Neural cell (in vitro differentiated cells): ENCODE results near the gene RASSF9. TPM values are rescaled to one million over a fixed set of nuclear protein-coding genes. Genes with fewer than 3 reads are reported as not detected.

Experiments used
- H2AFZ ChIP-seq: fragments of 200-600, 300-800 bp; sonication (generic), shearing (Covaris generic); 2 replicates; pipeline ENCODE4 v1.6.0; 2014; ENCODE audit warnings: low read depth, mild to moderate bottlenecking, antibody characterized with exemption, low read length, moderate library complexity
- H3F3A ChIP-seq: fragments of 200-600 bp; shearing (Covaris generic); 2 replicates; pipeline ENCODE4 v1.6.1; 2016; ENCODE audit warnings: mild to moderate bottlenecking, moderate library complexity, mixed read lengths, antibody characterized with exemption, low read length; ENCODE audit not compliant: insufficient read depth, poor library complexity, severe bottlenecking
- H3K27ac ChIP-seq: fragments of 200-600, 300-800 bp; sonication (generic), shearing (Covaris generic); 2 replicates; pipeline ENCODE4 v1.5.1; 2014; ENCODE audit warnings: mild to moderate bottlenecking, low read length, moderate library complexity
- H3K27me3 ChIP-seq: fragments of 300-800, 200-600 bp; sonication (generic), shearing (Covaris generic); 2 replicates; pipeline ENCODE4 v1.6.0; 2014; ENCODE audit warnings: mild to moderate bottlenecking, low read depth, low read length, moderate library complexity; ENCODE audit not compliant: insufficient read depth
- H3K36me3 ChIP-seq: fragments of 300-800, 200-600 bp; sonication (generic), shearing (Covaris generic); 2 replicates; pipeline ENCODE4 v1.5.1; 2014; ENCODE audit warnings: mild to moderate bottlenecking, antibody characterized with exemption, low read length, moderate library complexity; ENCODE audit not compliant: insufficient read depth
- H3K4me2 ChIP-seq: fragments of 300-800, 200-600 bp; sonication (generic), shearing (Covaris generic); 2 replicates; pipeline ENCODE4 v1.6.0; 2014; ENCODE audit warnings: mild to moderate bottlenecking, low read length
- H3K4me3 ChIP-seq: fragments of 300-800, 200-600 bp; sonication (generic), shearing (Covaris generic); 2 replicates; pipeline ENCODE4 v1.5.1; 2014; ENCODE audit warnings: mild to moderate bottlenecking, low read length, moderate library complexity
- H3K79me2 ChIP-seq: fragments of 200-600 bp; shearing (Covaris generic); replicated peaks from 2 replicates; pipeline ENCODE4 v1.6.0; 2014; ENCODE audit warnings: mild to moderate bottlenecking, low read length, moderate library complexity; ENCODE audit not compliant: insufficient read depth
- H3K9ac ChIP-seq: fragments of 300-800, 200-600 bp; sonication (generic), shearing (Covaris generic); 2 replicates; pipeline ENCODE4 v1.6.1; 2016; ENCODE audit warnings: mild to moderate bottlenecking, low read length, mixed read lengths
- H3K9me2 ChIP-seq: fragments of 200-600 bp; shearing (Covaris generic); 2 replicates; pipeline ENCODE4 v1.6.1; 2016; ENCODE audit warnings: mild to moderate bottlenecking, low read length, mixed read lengths; ENCODE audit not compliant: insufficient read depth
- H3K9me3 ChIP-seq: fragments of 200-600, 300-800 bp; sonication (generic), shearing (Covaris generic); 2 replicates; pipeline ENCODE4 v1.6.1; 2016; ENCODE audit warnings: mild to moderate bottlenecking, mixed run types, low read length, moderate library complexity, mixed read lengths
- H4K20me1 ChIP-seq: fragments of 200-600 bp; shearing (Covaris generic); 2 replicates; pipeline ENCODE4 v1.6.1; 2016; ENCODE audit warnings: mild to moderate bottlenecking, mixed run types; ENCODE audit not compliant: insufficient read depth
- EP300 ChIP-seq: fragments of 450-650 bp; conservative IDR thresholded peaks from 2 replicates; pipeline ENCODE4 v1.6.1; 2014; ENCODE audit warnings: antibody characterized with exemption, mild to moderate bottlenecking, moderate library complexity; ENCODE audit not compliant: poor library complexity, severe bottlenecking
- EZH2 ChIP-seq: fragments of 200-600, 300-800 bp; shearing (Covaris generic), sonication (generic); IDR thresholded peaks from 2 replicates; pipeline ENCODE4 v1.6.1; 2014; ENCODE audit warnings: antibody characterized with exemption, low read length, borderline replicate concordance, mild to moderate bottlenecking; ENCODE audit not compliant: insufficient read depth, poor library complexity, severe bottlenecking
- MXI1 ChIP-seq: fragments of 450-650 bp; conservative IDR thresholded peaks from 2 replicates; pipeline ENCODE4 v1.6.1; 2014; ENCODE audit warnings: antibody characterized with exemption, mild to moderate bottlenecking; ENCODE audit not compliant: poor library complexity, severe bottlenecking
- POLR2AphosphoS5 ChIP-seq: IDR thresholded peaks from 2 replicates; pipeline ENCODE4 v1.6.1; 2012
- RAD21 ChIP-seq: fragments of 450-650 bp; conservative IDR thresholded peaks from 2 replicates; pipeline ENCODE4 v1.6.1; 2014; ENCODE audit warnings: antibody characterized with exemption, mild to moderate bottlenecking, moderate library complexity
- SMC3 ChIP-seq: fragments of 450-650 bp; conservative IDR thresholded peaks from 2 replicates; pipeline ENCODE4 v1.6.1; 2014; ENCODE audit warnings: antibody characterized with exemption, mild to moderate bottlenecking, moderate library complexity; ENCODE audit not compliant: poor library complexity
- TAF1 ChIP-seq: IDR thresholded peaks from 2 replicates; pipeline ENCODE4 v1.6.1; 2012; ENCODE audit warnings: low read depth
- polyA plus RNA-seq: library from polyadenylated mRNA; depleted of rRNA; stranded (reverse); fragments of >200 nt; gene quantifications from 2 replicates; pipeline ENCODE4 v1.2.3, GENCODE V29; 2014
- TF ChIP-seq, protein P1 (sequence below): IDR thresholded peaks from 2 replicates; pipeline ENCODE4 v1.6.1; 2012; ENCODE audit warnings: borderline replicate concordance
- TF ChIP-seq, protein P2 (sequence below): fragments of 450-650 bp; IDR thresholded peaks from 2 replicates; pipeline ENCODE4 v1.5.1; 2014; ENCODE audit warnings: antibody characterized with exemption, mild to moderate bottlenecking, moderate library complexity; ENCODE audit not compliant: poor library complexity, severe bottlenecking

Gene RASSF9
- polyA plus RNA-seq, 1 donor from 2014 or later, result 0.04 TPM

DNA sequence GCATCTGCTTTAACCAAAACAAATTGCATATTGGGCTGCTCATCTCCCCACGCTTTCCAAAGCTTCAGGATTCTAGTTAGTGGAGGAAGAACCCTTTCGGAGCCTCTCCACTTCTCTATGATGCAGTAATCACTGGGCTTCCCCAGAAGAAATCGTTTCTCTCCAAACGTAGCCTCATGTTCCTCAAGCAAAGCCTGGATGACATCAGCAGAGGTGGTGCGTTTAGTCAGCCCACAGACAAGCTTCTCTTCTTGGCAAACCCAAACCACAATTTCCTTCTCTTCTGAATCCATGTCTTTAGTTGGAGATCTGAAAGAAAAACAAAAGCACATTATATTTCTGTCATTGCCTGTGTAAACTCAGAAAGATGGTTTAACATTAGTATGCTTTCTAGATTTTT, 30.6 kb downstream of the RASSF9 start:
- Histone ChIP-seq H3F3A (no peaks in the 10 kb centered on the region), H3K9ac (no peak overlapping the region), H3K4me2 (no peak overlapping the region), H3K9me2 (no peaks in the 10 kb centered on the region), H3K27me3 (no peaks in the 10 kb centered on the region), H4K20me1 (no peaks in the 10 kb centered on the region), H2AFZ (no peak overlapping the region), H3K4me3 (no peak overlapping the region), H3K27ac (no peak overlapping the region), H3K9me3 (no peaks in the 10 kb centered on the region), H3K79me2 (no peaks in the 10 kb centered on the region), H3K36me3 (no peaks in the 10 kb centered on the region)
- TF ChIP-seq SMC3, result no peak

DNA sequence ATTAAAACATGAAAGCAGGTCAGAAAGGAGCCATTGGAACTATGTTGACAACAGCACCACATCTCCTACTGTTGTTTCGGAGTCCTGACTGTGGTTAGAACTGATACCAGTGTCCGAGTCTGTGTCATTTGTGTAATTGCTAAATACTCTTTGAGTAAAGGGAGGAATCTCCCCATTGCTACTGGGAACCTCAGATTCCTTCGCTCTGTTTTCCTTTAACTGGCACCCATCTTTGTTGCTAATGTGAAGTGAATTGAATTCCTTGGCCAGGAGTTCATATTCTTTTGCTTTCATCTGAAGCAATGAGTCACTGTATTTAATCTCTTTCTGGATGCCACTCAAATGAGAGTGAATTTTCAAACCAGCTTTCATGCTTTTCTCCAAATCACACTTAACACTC, 31.5 kb downstream of the RASSF9 start:
- Histone ChIP-seq H2AFZ (no peak overlapping the region), H3K36me3 (no peaks in the 10 kb centered on the region), H3K27me3 (no peaks in the 10 kb centered on the region), H4K20me1 (no peaks in the 10 kb centered on the region), H3K4me2 (no peak overlapping the region), H3K27ac (no peak overlapping the region), H3K9me2 (no peaks in the 10 kb centered on the region), H3F3A (no peaks in the 10 kb centered on the region), H3K4me3 (no peak overlapping the region), H3K79me2 (no peaks in the 10 kb centered on the region), H3K9ac (no peak overlapping the region), H3K9me3 (no peaks in the 10 kb centered on the region)
- TF ChIP-seq, protein P1, sequence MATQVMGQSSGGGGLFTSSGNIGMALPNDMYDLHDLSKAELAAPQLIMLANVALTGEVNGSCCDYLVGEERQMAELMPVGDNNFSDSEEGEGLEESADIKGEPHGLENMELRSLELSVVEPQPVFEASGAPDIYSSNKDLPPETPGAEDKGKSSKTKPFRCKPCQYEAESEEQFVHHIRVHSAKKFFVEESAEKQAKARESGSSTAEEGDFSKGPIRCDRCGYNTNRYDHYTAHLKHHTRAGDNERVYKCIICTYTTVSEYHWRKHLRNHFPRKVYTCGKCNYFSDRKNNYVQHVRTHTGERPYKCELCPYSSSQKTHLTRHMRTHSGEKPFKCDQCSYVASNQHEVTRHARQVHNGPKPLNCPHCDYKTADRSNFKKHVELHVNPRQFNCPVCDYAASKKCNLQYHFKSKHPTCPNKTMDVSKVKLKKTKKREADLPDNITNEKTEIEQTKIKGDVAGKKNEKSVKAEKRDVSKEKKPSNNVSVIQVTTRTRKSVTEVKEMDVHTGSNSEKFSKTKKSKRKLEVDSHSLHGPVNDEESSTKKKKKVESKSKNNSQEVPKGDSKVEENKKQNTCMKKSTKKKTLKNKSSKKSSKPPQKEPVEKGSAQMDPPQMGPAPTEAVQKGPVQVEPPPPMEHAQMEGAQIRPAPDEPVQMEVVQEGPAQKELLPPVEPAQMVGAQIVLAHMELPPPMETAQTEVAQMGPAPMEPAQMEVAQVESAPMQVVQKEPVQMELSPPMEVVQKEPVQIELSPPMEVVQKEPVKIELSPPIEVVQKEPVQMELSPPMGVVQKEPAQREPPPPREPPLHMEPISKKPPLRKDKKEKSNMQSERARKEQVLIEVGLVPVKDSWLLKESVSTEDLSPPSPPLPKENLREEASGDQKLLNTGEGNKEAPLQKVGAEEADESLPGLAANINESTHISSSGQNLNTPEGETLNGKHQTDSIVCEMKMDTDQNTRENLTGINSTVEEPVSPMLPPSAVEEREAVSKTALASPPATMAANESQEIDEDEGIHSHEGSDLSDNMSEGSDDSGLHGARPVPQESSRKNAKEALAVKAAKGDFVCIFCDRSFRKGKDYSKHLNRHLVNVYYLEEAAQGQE, result no peak

DNA sequence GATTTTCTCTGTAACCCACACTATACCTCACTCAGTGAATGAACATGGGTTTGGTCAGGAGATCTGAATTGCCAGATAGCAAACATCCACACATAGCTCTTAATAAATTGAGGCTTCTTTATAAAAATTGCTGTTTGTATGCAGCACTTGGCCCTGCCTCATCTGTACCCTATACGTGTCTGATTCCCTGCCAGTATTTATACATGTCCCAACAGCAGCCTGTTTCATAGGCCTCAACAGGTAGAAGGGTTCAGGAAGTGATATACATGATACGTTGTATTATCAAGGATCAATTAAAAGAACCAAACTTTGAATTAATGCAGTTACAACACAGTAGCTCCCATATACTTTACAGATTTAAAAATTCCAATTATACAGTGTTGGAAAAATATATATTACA, 32.3 kb downstream of the RASSF9 start:
- TF ChIP-seq TAF1 (no peak), SMC3 (no peak), POLR2AphosphoS5 (no peak), RAD21 (no peak), EZH2 (no peak), EP300 (no peak), MXI1 (no peak)
- TF ChIP-seq, protein P1, result no peak
- TF ChIP-seq, protein P2, sequence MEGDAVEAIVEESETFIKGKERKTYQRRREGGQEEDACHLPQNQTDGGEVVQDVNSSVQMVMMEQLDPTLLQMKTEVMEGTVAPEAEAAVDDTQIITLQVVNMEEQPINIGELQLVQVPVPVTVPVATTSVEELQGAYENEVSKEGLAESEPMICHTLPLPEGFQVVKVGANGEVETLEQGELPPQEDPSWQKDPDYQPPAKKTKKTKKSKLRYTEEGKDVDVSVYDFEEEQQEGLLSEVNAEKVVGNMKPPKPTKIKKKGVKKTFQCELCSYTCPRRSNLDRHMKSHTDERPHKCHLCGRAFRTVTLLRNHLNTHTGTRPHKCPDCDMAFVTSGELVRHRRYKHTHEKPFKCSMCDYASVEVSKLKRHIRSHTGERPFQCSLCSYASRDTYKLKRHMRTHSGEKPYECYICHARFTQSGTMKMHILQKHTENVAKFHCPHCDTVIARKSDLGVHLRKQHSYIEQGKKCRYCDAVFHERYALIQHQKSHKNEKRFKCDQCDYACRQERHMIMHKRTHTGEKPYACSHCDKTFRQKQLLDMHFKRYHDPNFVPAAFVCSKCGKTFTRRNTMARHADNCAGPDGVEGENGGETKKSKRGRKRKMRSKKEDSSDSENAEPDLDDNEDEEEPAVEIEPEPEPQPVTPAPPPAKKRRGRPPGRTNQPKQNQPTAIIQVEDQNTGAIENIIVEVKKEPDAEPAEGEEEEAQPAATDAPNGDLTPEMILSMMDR, result no peak

More for the DNA sequence above, 32.3 kb downstream of the RASSF9 start:
- no peaks in the 10 kb centered on the region for H3K27me3 ChIP-seq
- no peak overlapping the region for H3K9ac ChIP-seq
- H3K79me2 ChIP-seq, result no peaks in the 10 kb centered on the region
- no peaks in the 10 kb centered on the region for H3F3A ChIP-seq
- H4K20me1 ChIP-seq, result no peaks in the 10 kb centered on the region
- H3K27ac ChIP-seq, result no peak overlapping the region
- no peaks in the 10 kb centered on the region for H3K9me3 ChIP-seq
- no peak overlapping the region for H2AFZ ChIP-seq
- H3K36me3 ChIP-seq, result no peaks in the 10 kb centered on the region
- no peak overlapping the region for H3K4me3 ChIP-seq
- H3K9me2 ChIP-seq, result no peaks in the 10 kb centered on the region
- H3K4me2 ChIP-seq, result no peak overlapping the region
